Peyer's patch (tissue), 4 donors: ENCODE measurements around the gene ARHGEF26.

Experiments
- CTCF ChIP-seq, 6 experiments: fragments of 450-650 bp in 4 of 6; fragments of 200-600 bp in 2 of 6; sonication (generic) in 1 of 6; IDR thresholded peaks; one replicate each; pipeline ENCODE4 v1.5.1; 2017 to 2019; ENCODE audit warnings: antibody characterized with exemption in 6 of 6, mild to moderate bottlenecking in 3 of 6, moderate library complexity in 1 of 6
- POLR2A ChIP-seq, 2 donors: fragments of 450-650 bp; IDR thresholded peaks; one replicate each; pipeline ENCODE4 v1.5.1; 2017; ENCODE audit warnings: antibody characterized with exemption in 2 of 2, mild to moderate bottlenecking in 2 of 2, moderate library complexity in 2 of 2

- TF ChIP-seq CTCF (IDR thresholded peaks at IDR 0.05) (no peak), POLR2A (IDR thresholded peaks at IDR 0.05) (no peak)
These were observed 19.0 kb upstream of the ARHGEF26 start for GRCh38 chr3:154102225-154102624.
